ENCODE results near the gene MYL5.
"Not testable (repeated sequence)": the region's sequence is repeated elsewhere in the genome, so short reads cannot be mapped to it uniquely, and the experiment has no call there.

Gene MYL5
- total RNA-seq = 9.9 to 16.4 reads per million in 2 donors

GRCh38 chr4:674172-675035 is at the start of gene MYL5, which contains the start of gene ATP5ME:
Gene MYL5 (plus strand): TSS chr4:674542. CDS start chr4:678027, 3,485 bp downstream.
Gene ATP5ME (minus strand): TSS chr4:674276. CDS start chr4:674247, 29 bp downstream.
- DNase-seq = peak; percentile 97

GRCh38 chr4:624705-625590 is 49.4 kb upstream of the MYL5 start, which contains the start of gene PDE6B:
Gene PDE6B (plus strand): TSS chr4:625573. CDS start chr4:625627, 54 bp downstream.
- no peak for DNase-seq

GRCh38 chr4:625631-626161 is 48.6 kb upstream of the MYL5 start:
- no peak for DNase-seq

GRCh38 chr4:626201-627091 is 47.9 kb upstream of the MYL5 start:
- no peak for DNase-seq

GRCh38 chr4:627347-628125 is 46.8 kb upstream of the MYL5 start:
- no peak for DNase-seq

- DNase-seq = no peak
Measured at GRCh38 chr4:628311-628741, 46.0 kb upstream of the MYL5 start.

GRCh38 chr4:628821-629635 is 45.3 kb upstream of the MYL5 start:
- DNase-seq = no peak

- no peak for DNase-seq
Measured at GRCh38 chr4:629636-629914, 44.8 kb upstream of the MYL5 start.

- DNase-seq = no peak
Measured at GRCh38 chr4:629915-630641, 44.3 kb upstream of the MYL5 start.

GRCh38 chr4:630656-631055 is 43.7 kb upstream of the MYL5 start:
- no peak for DNase-seq

- DNase-seq = no peak
Measured at GRCh38 chr4:632196-632790, 42.0 kb upstream of the MYL5 start.

GRCh38 chr4:632926-633325 is 41.4 kb upstream of the MYL5 start:
- DNase-seq = no peak

- DNase-seq = no peak
Measured at GRCh38 chr4:633406-633805, 40.9 kb upstream of the MYL5 start.

- DNase-seq = no peak
Measured at GRCh38 chr4:633976-634598, 40.3 kb upstream of the MYL5 start.

- DNase-seq = no peak
Measured at GRCh38 chr4:634599-634985, 39.8 kb upstream of the MYL5 start.

GRCh38 chr4:635066-635835 is 39.1 kb upstream of the MYL5 start:
- DNase-seq = not testable (repeated sequence)

- no peak for DNase-seq
Measured at GRCh38 chr4:635851-636627, 38.3 kb upstream of the MYL5 start.
